Measurements from ENCODE around the gene PGD. TPM values are rescaled to one million over a fixed set of nuclear protein-coding genes. Genes with fewer than 3 reads are reported as not detected.

PGD gene
- total and polyA plus RNA-seq, 2 experiments from 2014 or later = 174 to 305 TPM

DNA sequence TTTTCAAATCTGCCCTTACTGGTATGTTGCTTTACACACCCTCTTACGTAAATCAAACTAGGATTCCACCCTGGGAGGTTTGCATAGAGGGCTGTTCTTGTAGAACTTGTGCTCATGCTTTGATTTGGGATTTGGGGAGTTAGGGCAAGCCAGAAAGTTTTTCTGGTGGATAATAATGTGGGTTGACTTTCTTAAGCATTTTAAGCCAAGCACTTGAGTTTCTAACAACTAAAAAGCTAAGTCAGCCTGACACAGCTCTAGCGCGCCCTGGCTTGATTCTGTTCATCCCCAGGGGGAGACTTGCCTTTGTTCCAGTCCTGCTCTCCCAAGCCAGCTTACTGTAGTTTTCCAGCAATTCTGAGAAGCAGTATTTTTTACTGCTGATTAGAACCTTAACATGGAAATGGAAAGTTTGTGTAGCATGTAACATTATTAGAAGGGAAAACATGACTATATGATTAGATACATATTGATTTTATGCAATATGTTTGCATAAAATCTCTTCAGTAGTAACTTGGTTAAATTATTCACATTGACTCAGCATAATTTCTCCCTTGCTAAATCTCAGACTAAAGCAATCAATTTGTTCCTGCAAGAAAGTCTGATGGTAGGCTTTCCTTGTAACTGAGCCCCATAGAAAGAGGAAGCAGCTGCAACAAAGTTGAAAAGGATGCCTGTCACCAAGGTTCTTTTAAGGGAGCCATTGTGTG lies 11.0 kb upstream of the PGD start:
- Mint-ChIP-seq H3K4me3 (no peak overlapping the region), H3K27ac (peak overlapping the region; percentile 94), H3K36me3 (ENCODE audit: low read depth) (peaks cover 13% of the 10 kb centered on the region), H3K9me3 (no peaks in the 10 kb centered on the region; the same call in 2 of the 3 replicates), H3K27me3 (ENCODE audit: insufficient read depth, low read depth, poor library complexity) (peaks cover 1% of the 10 kb centered on the region), H3K4me1 (peaks cover 12% of the 10 kb centered on the region)
- Histone ChIP-seq H3K4me2 (peak overlapping the region; percentile 13; the same call in 1 of the 2 replicates), H4K20me1 (replicated peaks; ENCODE audit: insufficient read depth) (no peaks in the 10 kb centered on the region), H3K27me3 (ENCODE audit: insufficient read depth) (no peaks in the 10 kb centered on the region), H3K36me3 (ENCODE audit: insufficient read depth) (no peaks in the 10 kb centered on the region; the same call in 1 of the 2 replicates), H2AFZ (no peak overlapping the region), H3K4me3 (no peak overlapping the region), H3F3A (replicated peaks; ENCODE audit: low read depth) (0 out of 2 replicates have a peak, but pooled peaks cover 3% of the 10 kb centered on the region), H3K79me2 (replicated peaks; ENCODE audit: insufficient read depth) (no peaks in the 10 kb centered on the region), H3K4me1 (ENCODE audit: insufficient read depth) (peaks cover 10% of the 10 kb centered on the region; the same call in 1 of the 2 replicates), H3K9me2 (ENCODE audit: insufficient read depth) (no peaks in the 10 kb centered on the region), H3K27ac (ENCODE audit: low read depth) (peak overlapping the region; percentile 72)
- TF ChIP-seq CREB1 (CRISPR knock-in tag; IDR thresholded peaks at IDR 0.05; ENCODE audit: low read depth) (no peak), EZH2phosphoT487 (IDR thresholded peaks at IDR 0.05; ENCODE audit: unreplicated experiment) (no peak), POLR2AphosphoS5 (IDR thresholded peaks at IDR 0.05; ENCODE audit: low read depth) (no peak), EZH2 (IDR thresholded peaks at IDR 0.05; ENCODE audit: low read depth, unreplicated experiment) (no peak), ZNF114 (CRISPR knock-in tag; IDR thresholded peaks at IDR 0.05) (no peak)
- TF ChIP-seq, protein P1, sequence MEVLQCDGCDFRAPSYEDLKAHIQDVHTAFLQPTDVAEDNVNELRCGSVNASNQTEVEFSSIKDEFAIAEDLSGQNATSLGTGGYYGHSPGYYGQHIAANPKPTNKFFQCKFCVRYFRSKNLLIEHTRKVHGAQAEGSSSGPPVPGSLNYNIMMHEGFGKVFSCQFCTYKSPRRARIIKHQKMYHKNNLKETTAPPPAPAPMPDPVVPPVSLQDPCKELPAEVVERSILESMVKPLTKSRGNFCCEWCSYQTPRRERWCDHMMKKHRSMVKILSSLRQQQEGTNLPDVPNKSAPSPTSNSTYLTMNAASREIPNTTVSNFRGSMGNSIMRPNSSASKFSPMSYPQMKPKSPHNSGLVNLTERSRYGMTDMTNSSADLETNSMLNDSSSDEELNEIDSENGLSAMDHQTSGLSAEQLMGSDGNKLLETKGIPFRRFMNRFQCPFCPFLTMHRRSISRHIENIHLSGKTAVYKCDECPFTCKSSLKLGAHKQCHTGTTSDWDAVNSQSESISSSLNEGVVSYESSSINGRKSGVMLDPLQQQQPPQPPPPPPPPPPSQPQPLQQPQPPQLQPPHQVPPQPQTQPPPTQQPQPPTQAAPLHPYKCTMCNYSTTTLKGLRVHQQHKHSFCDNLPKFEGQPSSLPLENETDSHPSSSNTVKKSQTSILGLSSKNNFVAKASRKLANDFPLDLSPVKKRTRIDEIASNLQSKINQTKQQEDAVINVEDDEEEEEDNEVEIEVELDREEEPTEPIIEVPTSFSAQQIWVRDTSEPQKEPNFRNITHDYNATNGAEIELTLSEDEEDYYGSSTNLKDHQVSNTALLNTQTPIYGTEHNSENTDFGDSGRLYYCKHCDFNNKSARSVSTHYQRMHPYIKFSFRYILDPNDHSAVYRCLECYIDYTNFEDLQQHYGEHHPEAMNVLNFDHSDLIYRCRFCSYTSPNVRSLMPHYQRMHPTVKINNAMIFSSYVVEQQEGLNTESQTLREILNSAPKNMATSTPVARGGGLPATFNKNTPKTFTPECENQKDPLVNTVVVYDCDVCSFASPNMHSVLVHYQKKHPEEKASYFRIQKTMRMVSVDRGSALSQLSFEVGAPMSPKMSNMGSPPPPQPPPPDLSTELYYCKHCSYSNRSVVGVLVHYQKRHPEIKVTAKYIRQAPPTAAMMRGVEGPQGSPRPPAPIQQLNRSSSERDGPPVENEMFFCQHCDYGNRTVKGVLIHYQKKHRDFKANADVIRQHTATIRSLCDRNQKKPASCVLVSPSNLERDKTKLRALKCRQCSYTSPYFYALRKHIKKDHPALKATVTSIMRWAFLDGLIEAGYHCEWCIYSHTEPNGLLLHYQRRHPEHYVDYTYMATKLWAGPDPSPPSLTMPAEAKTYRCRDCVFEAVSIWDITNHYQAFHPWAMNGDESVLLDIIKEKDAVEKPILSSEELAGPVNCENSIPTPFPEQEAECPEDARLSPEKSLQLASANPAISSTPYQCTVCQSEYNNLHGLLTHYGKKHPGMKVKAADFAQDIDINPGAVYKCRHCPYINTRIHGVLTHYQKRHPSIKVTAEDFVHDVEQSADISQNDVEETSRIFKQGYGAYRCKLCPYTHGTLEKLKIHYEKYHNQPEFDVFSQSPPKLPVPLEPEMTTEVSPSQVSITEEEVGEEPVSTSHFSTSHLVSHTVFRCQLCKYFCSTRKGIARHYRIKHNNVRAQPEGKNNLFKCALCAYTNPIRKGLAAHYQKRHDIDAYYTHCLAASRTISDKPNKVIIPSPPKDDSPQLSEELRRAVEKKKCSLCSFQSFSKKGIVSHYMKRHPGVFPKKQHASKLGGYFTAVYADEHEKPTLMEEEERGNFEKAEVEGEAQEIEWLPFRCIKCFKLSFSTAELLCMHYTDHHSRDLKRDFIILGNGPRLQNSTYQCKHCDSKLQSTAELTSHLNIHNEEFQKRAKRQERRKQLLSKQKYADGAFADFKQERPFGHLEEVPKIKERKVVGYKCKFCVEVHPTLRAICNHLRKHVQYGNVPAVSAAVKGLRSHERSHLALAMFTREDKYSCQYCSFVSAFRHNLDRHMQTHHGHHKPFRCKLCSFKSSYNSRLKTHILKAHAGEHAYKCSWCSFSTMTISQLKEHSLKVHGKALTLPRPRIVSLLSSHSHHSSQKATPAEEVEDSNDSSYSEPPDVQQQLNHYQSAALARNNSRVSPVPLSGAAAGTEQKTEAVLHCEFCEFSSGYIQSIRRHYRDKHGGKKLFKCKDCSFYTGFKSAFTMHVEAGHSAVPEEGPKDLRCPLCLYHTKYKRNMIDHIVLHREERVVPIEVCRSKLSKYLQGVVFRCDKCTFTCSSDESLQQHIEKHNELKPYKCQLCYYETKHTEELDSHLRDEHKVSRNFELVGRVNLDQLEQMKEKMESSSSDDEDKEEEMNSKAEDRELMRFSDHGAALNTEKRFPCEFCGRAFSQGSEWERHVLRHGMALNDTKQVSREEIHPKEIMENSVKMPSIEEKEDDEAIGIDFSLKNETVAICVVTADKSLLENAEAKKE (CRISPR knock-in tag; IDR thresholded peaks at IDR 0.05) = no peak
- TF ChIP-seq, protein P2, sequence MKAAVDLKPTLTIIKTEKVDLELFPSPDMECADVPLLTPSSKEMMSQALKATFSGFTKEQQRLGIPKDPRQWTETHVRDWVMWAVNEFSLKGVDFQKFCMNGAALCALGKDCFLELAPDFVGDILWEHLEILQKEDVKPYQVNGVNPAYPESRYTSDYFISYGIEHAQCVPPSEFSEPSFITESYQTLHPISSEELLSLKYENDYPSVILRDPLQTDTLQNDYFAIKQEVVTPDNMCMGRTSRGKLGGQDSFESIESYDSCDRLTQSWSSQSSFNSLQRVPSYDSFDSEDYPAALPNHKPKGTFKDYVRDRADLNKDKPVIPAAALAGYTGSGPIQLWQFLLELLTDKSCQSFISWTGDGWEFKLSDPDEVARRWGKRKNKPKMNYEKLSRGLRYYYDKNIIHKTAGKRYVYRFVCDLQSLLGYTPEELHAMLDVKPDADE (IDR thresholded peaks at IDR 0.05) = no peak
- TF ChIP-seq, protein P3, sequence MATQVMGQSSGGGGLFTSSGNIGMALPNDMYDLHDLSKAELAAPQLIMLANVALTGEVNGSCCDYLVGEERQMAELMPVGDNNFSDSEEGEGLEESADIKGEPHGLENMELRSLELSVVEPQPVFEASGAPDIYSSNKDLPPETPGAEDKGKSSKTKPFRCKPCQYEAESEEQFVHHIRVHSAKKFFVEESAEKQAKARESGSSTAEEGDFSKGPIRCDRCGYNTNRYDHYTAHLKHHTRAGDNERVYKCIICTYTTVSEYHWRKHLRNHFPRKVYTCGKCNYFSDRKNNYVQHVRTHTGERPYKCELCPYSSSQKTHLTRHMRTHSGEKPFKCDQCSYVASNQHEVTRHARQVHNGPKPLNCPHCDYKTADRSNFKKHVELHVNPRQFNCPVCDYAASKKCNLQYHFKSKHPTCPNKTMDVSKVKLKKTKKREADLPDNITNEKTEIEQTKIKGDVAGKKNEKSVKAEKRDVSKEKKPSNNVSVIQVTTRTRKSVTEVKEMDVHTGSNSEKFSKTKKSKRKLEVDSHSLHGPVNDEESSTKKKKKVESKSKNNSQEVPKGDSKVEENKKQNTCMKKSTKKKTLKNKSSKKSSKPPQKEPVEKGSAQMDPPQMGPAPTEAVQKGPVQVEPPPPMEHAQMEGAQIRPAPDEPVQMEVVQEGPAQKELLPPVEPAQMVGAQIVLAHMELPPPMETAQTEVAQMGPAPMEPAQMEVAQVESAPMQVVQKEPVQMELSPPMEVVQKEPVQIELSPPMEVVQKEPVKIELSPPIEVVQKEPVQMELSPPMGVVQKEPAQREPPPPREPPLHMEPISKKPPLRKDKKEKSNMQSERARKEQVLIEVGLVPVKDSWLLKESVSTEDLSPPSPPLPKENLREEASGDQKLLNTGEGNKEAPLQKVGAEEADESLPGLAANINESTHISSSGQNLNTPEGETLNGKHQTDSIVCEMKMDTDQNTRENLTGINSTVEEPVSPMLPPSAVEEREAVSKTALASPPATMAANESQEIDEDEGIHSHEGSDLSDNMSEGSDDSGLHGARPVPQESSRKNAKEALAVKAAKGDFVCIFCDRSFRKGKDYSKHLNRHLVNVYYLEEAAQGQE (IDR thresholded peaks at IDR 0.05; ENCODE audit: unreplicated experiment) = no peak
- TF ChIP-seq, protein P4, sequence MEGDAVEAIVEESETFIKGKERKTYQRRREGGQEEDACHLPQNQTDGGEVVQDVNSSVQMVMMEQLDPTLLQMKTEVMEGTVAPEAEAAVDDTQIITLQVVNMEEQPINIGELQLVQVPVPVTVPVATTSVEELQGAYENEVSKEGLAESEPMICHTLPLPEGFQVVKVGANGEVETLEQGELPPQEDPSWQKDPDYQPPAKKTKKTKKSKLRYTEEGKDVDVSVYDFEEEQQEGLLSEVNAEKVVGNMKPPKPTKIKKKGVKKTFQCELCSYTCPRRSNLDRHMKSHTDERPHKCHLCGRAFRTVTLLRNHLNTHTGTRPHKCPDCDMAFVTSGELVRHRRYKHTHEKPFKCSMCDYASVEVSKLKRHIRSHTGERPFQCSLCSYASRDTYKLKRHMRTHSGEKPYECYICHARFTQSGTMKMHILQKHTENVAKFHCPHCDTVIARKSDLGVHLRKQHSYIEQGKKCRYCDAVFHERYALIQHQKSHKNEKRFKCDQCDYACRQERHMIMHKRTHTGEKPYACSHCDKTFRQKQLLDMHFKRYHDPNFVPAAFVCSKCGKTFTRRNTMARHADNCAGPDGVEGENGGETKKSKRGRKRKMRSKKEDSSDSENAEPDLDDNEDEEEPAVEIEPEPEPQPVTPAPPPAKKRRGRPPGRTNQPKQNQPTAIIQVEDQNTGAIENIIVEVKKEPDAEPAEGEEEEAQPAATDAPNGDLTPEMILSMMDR (conservative IDR thresholded peaks at IDR 0.05; ENCODE audit: low read depth in 2 of 2) = no peak
- DNase-seq (ENCODE audit: low spot score) = peak; percentile 50
- ATAC-seq = peak; percentile 77

Measured in GM23338 (cell line).